NCI-H1436 treated with DMSO at 0.1 percent for 48 hours (cell line): ENCODE data around the gene CBFA2T3.

ENCODE experiments used
- DNase-seq: peaks from one replicate; lab custom pipeline; 2025; lab: John Stamatoyannopoulos, UW

Gene CBFA2T3

GRCh38 chr16:88962478-88963152 lies 14.4 kb downstream of the CBFA2T3 start:
- no peak for DNase-seq

- no peak for DNase-seq
These were observed 16.0 kb downstream of the CBFA2T3 start for GRCh38 chr16:88961011-88961410.

- DNase-seq: no peak
These were observed 16.5 kb downstream of the CBFA2T3 start for GRCh38 chr16:88960516-88960915.

GRCh38 chr16:88959022-88959421 lies 18.0 kb downstream of the CBFA2T3 start:
- DNase-seq: no peak

GRCh38 chr16:88957887-88958577 lies 19.0 kb downstream of the CBFA2T3 start:
- DNase-seq: no peak

GRCh38 chr16:88957433-88957767 lies 19.6 kb downstream of the CBFA2T3 start:
- DNase-seq: no peak

GRCh38 chr16:88956546-88957432 lies 20.2 kb downstream of the CBFA2T3 start:
- no peak for DNase-seq

- no peak for DNase-seq
These were observed 21.1 kb downstream of the CBFA2T3 start for GRCh38 chr16:88955906-88956305.

- no peak for DNase-seq
These were observed 23.9 kb downstream of the CBFA2T3 start for GRCh38 chr16:88953003-88953690.

GRCh38 chr16:88951989-88952388 lies 25.0 kb downstream of the CBFA2T3 start:
- DNase-seq: no peak

- DNase-seq: no peak
These were observed 25.5 kb downstream of the CBFA2T3 start for GRCh38 chr16:88951501-88951900.

- no peak for DNase-seq
These were observed 28.1 kb downstream of the CBFA2T3 start for GRCh38 chr16:88948781-88949490.

GRCh38 chr16:88945473-88945872 lies 31.5 kb downstream of the CBFA2T3 start:
- no peak for DNase-seq

GRCh38 chr16:88943741-88944140 lies 33.3 kb downstream of the CBFA2T3 start:
- DNase-seq: no peak

GRCh38 chr16:88943131-88943664 lies 33.8 kb downstream of the CBFA2T3 start:
- no peak for DNase-seq

GRCh38 chr16:88941913-88942909 lies 34.8 kb downstream of the CBFA2T3 start:
- DNase-seq: no peak

- no peak for DNase-seq
These were observed 35.9 kb downstream of the CBFA2T3 start for GRCh38 chr16:88940862-88941817.

- DNase-seq: no peak
These were observed 36.8 kb downstream of the CBFA2T3 start for GRCh38 chr16:88939972-88940861.
